ENCODE measurements around the gene NPHP3.

GRCh38 chr3:132665230-132665745 lies 56.9 kb downstream of the NPHP3 start:
- TF ChIP-seq EZH2 (IDR thresholded peaks at IDR 0.05; ENCODE audit: insufficient read depth, low read length): no peak
- TF ChIP-seq, protein P1, sequence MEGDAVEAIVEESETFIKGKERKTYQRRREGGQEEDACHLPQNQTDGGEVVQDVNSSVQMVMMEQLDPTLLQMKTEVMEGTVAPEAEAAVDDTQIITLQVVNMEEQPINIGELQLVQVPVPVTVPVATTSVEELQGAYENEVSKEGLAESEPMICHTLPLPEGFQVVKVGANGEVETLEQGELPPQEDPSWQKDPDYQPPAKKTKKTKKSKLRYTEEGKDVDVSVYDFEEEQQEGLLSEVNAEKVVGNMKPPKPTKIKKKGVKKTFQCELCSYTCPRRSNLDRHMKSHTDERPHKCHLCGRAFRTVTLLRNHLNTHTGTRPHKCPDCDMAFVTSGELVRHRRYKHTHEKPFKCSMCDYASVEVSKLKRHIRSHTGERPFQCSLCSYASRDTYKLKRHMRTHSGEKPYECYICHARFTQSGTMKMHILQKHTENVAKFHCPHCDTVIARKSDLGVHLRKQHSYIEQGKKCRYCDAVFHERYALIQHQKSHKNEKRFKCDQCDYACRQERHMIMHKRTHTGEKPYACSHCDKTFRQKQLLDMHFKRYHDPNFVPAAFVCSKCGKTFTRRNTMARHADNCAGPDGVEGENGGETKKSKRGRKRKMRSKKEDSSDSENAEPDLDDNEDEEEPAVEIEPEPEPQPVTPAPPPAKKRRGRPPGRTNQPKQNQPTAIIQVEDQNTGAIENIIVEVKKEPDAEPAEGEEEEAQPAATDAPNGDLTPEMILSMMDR (IDR thresholded peaks at IDR 0.05; ENCODE audit: insufficient read depth, low read depth, low read length): no peak

All from astrocyte (in vitro differentiated cells and primary cell).